Activated naive CD8-positive, alpha-beta T cell treated with anti-CD3 and anti-CD28 coated beads, Interleukin-2, amount 50 U/mL, for 24 hours (primary cell): ENCODE data around the gene TBC1D2.

ENCODE experiments used
- ATAC-seq: fragments of 150-1000 bp; cut with Tn5 transposase; one replicate; pipeline ENCODE4 v1.10.0; 2021
- DNase-seq: peaks from one replicate; pipeline ENCODE4 v3.0.0; 2021
- H3K27ac Mint-ChIP-seq: one replicate; pipeline ENCODE4 v1.8.0; 2021; ENCODE audit warnings: mild to moderate bottlenecking, mixed read lengths
- H3K27me3 Mint-ChIP-seq: one replicate; pipeline ENCODE4 v1.8.0; 2021; ENCODE audit warnings: mixed read lengths
- H3K36me3 Mint-ChIP-seq: one replicate; pipeline ENCODE4 v1.8.0; 2021; ENCODE audit warnings: low read depth, mixed read lengths
- H3K4me1 Mint-ChIP-seq: one replicate; pipeline ENCODE4 v1.8.0; 2021; ENCODE audit warnings: mixed read lengths
- H3K4me3 Mint-ChIP-seq: one replicate; pipeline ENCODE4 v1.8.0; 2021; ENCODE audit warnings: mild to moderate bottlenecking, moderate library complexity, mixed read lengths
- H3K9me3 Mint-ChIP-seq: one replicate; pipeline ENCODE4 v1.8.0; 2021; ENCODE audit warnings: mixed read lengths

Gene TBC1D2

DNA sequence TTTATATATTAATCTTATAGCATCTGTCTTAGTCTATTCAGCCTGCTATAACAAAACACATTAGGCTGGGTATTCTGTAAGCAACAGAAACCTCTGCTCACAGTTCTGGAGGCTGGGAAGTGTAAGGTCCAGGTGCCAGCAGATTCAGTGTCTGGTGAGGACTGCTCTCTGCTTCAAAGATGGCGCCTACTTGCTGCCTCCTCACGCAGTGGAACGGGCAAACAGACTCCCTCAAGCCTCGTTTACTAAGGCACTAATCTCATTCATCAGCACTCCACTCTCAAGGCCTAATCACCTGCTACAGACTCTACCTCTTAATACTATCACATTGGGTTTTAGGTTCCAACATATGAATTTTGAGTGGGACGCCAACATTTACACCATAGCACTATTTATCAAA lies 5.2 kb upstream of the TBC1D2 start:
- no peak overlapping the region for H3K4me3 Mint-ChIP-seq
- peaks cover 7% of the 10 kb centered on the region for H3K4me1 Mint-ChIP-seq
- H3K27me3 Mint-ChIP-seq = no peaks in the 10 kb centered on the region
- H3K27ac Mint-ChIP-seq = no peak overlapping the region
- DNase-seq (no peak), ATAC-seq (no peak)
- H3K36me3 Mint-ChIP-seq = no peaks in the 10 kb centered on the region
- no peaks in the 10 kb centered on the region for H3K9me3 Mint-ChIP-seq

DNA sequence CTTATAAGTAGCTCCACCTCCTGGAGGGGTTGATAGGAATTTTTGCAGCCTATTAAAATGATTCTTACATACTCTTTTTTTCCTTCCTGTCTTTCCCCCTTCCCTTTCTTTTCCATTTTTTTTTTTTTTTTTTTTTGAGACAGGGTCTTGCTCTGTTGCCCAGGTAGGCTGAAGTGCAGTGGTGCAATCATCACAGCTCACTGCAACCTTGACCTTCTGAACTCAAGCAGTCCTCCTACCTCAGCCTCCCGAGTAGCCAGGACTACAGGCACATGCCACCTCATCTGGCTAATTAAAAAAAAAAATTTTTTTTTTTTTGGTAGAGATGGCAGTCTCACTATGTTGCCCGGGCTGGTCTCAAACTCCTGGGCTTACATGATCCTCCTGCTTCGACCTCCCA lies 4.3 kb upstream of the TBC1D2 start:
- ATAC-seq (no peak), DNase-seq (no peak)
- no peak overlapping the region for H3K4me3 Mint-ChIP-seq
- H3K4me1 Mint-ChIP-seq = peaks cover 11% of the 10 kb centered on the region
- no peaks in the 10 kb centered on the region for H3K36me3 Mint-ChIP-seq
- no peaks in the 10 kb centered on the region for H3K27me3 Mint-ChIP-seq
- no peak overlapping the region for H3K27ac Mint-ChIP-seq
- H3K9me3 Mint-ChIP-seq = no peaks in the 10 kb centered on the region

DNA sequence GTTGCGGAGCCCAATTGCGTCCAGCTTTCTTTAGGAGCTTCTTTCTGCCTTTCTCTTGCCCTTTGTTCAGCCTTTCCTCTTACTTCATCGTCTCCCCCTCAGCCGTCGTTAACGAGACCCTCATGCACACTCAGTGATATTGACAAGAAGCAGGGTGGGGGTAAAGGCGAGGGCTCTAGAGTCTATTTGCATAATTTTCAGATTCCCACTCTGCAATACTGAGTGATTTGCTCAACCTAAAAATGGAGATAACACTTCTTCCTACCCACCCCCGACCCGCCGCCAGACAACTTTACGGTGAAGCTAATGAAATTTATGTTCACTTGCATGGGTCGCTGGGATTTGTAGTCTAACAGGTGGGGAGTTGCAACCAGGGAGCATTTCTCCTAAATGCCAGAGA lies 1.3 kb upstream of the TBC1D2 start:
- peak; percentile 12 for DNase-seq
- Mint-ChIP-seq H3K27me3 (no peaks in the 10 kb centered on the region), H3K27ac (peak overlapping the region; percentile 94), H3K36me3 (no peaks in the 10 kb centered on the region), H3K4me1 (peaks cover 19% of the 10 kb centered on the region), H3K9me3 (no peaks in the 10 kb centered on the region), H3K4me3 (peak overlapping the region; percentile 88)
- ATAC-seq = no peak

DNA sequence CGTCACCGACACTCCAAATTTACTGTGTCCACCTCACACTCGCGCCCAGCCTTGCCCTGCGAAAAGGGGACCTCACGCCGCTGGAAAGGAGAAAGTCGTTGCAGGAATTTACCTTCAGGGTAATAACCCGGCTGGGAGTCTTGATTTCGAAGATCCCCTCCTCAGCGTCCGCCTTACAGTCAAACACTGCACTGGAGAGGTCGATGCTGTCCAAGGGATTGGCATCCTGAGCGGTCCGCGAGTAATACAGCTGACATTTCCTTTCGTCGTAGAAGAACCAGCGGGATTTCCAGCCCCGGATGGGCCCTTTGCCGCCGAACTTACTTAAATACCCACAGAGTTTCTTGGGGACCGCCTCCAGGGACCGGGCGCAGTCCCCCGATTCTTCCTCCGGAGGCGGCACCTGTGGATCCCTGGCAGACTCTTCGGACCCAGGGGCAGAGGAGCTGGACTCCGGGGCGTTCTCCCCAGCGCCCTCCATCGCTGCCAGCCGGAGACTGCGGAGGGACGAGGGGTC lies 330 bp downstream of the TBC1D2 start:
- no peak for DNase-seq
- H3K4me3 Mint-ChIP-seq = peak overlapping the region; percentile 88
- H3K36me3 Mint-ChIP-seq = no peaks in the 10 kb centered on the region
- H3K4me1 Mint-ChIP-seq = peaks cover 19% of the 10 kb centered on the region
- H3K27ac Mint-ChIP-seq = no peak overlapping the region
- no peaks in the 10 kb centered on the region for H3K9me3 Mint-ChIP-seq
- ATAC-seq = peak; percentile 9
- H3K27me3 Mint-ChIP-seq = no peaks in the 10 kb centered on the region

DNA sequence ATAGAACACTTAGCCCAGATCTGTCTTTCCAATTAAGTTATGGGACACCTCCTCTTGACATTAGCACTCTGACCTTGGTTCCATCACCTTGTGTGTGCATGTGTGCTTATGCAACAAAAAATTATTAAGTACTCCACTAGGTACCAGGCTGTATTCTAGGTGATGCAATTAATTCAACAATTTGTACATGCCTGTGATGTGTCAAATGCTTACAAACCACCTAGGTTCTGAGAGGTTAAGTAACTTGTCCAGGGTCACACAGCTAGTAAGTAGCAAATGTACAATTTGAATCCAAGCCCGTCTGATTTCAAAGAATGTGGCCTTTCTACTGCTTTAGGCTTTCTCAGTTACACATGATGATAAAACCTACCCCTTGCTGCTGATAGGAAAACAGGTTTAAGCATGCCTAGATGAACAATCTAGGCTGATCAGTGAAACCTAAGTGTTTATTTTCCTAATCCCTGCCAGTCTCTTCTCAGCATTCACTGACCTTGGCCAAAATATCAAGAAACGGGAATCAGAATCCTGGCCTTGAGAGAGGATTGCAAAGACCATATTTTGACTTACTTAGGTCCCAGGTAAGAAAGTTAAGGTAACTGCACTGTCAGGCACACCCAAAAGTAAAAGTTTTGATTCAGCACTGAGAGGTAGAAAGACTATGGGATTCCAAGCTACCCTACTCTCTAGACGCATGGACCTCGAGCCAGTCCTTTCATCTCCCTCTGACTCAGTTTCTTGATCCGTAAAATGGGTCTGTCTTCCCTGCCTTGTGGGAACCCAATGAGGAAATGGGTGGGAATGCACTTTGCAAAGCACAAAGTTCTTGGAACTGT lies 1.0 kb downstream of the TBC1D2 start:
- Mint-ChIP-seq H3K27me3 (no peaks in the 10 kb centered on the region), H3K9me3 (no peaks in the 10 kb centered on the region), H3K4me3 (peak overlapping the region; percentile 88), H3K4me1 (peaks cover 19% of the 10 kb centered on the region), H3K36me3 (no peaks in the 10 kb centered on the region), H3K27ac (no peak overlapping the region)
- DNase-seq (no peak), ATAC-seq (no peak)

DNA sequence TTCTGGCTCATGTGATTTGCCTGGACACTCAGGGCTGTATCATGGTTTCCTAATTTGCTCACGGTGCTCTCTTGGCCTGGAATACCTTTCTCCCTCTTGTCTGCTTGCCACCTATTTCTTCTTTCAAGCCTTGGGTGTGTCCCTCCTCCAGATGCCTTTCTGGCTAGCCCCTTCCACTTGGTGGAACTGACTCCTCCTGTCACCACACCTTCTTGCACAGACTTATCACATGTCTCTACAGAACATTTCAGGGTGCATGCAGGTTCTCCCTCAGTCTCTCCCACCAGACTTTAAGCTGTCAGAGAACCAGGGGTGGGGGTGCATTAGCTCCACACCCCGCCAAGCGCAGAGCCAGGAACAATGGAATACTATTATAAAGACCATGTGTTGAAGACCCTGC lies 1.9 kb downstream of the TBC1D2 start:
- Mint-ChIP-seq H3K27me3 (no peaks in the 10 kb centered on the region), H3K4me3 (no peak overlapping the region), H3K4me1 (peaks cover 25% of the 10 kb centered on the region), H3K36me3 (no peaks in the 10 kb centered on the region), H3K9me3 (no peaks in the 10 kb centered on the region), H3K27ac (no peak overlapping the region)
- ATAC-seq (no peak), DNase-seq (no peak)

DNA sequence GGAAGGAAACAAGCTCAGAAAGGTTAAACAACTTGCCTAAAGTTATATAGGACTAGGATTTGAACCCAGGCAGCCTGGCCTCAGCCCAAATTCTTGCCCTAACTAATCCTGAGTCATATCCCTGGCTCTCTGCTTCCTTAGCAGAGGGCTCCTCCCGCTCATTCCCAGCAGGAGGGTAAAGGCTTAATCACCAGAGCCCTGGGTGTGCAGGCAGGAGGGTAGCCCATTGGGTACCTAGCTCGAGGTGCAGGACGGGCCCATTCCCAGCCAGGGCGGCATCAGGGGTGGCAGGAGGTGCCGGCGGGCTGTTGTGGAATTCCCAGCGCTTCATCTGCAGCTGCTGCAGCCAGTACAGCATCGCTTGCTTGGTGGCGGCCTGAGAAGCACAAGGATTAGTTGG lies 3.9 kb downstream of the TBC1D2 start:
- H3K36me3 Mint-ChIP-seq = no peaks in the 10 kb centered on the region
- ATAC-seq (no peak), DNase-seq (no peak)
- H3K4me1 Mint-ChIP-seq = peaks cover 20% of the 10 kb centered on the region
- no peak overlapping the region for H3K4me3 Mint-ChIP-seq
- H3K9me3 Mint-ChIP-seq = no peaks in the 10 kb centered on the region
- no peaks in the 10 kb centered on the region for H3K27me3 Mint-ChIP-seq
- H3K27ac Mint-ChIP-seq = no peak overlapping the region

DNA sequence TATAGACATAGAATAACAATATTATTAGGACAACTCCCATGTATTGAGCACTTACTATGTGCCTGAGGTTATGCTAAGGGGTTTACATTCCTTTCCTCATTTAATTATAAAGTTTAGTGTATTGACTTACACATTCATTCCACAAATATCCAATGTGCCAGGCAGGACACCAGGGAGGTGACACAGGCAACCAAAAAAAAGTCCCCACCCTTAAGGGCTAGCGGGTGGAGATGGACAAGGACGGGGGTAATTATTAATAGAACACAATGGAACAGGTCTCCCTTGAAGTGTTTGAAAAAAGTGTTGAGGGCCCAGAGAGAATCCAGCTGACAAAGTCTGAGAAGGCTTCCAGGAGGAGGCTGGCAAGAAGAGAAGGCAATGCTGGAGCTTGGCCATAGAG lies 5.7 kb downstream of the TBC1D2 start:
- H3K36me3 Mint-ChIP-seq = no peaks in the 10 kb centered on the region
- H3K9me3 Mint-ChIP-seq = no peaks in the 10 kb centered on the region
- DNase-seq = no peak
- H3K27me3 Mint-ChIP-seq = no peaks in the 10 kb centered on the region
- no peak overlapping the region for H3K4me3 Mint-ChIP-seq
- peaks cover 16% of the 10 kb centered on the region for H3K4me1 Mint-ChIP-seq
- no peak for ATAC-seq
- H3K27ac Mint-ChIP-seq = no peak overlapping the region

DNA sequence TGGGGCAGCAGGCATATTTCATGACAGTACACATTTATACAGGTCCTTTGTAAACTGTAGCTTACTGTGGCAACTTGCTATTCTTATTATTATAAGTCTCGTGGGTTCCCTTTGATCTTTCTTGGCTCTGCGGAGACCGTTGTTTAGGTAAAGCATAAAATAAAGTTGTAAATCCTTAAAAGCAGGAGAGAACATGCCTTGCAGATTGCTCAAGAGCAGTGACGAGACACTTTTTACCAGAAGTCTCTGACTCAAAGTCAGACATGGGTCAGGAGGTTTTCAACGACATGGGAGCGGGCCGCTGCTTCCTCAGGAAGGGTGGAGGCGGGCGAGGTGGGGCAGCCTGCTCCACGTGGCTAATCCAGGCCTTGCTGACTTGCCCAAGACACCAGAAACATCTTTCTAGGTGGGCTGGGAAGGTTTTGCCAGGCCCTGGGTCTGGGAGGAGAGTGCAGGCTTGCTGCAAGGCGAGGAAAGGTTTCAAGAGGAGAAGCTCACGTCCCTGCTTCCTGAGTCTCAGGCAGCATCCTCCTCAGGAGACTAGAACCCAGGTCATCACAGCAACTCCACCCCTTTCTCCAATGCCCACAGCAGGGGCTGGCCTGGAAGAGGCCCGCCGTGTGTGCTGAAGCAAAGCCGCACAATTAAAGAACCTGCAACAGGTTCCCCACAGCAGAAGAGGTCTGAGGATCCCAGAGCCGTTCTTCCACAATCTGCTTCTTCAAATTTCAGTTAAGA lies 6.5 kb downstream of the TBC1D2 start:
- no peaks in the 10 kb centered on the region for H3K27me3 Mint-ChIP-seq
- no peak overlapping the region for H3K4me3 Mint-ChIP-seq
- peaks cover 8% of the 10 kb centered on the region for H3K4me1 Mint-ChIP-seq
- H3K9me3 Mint-ChIP-seq = no peaks in the 10 kb centered on the region
- no peaks in the 10 kb centered on the region for H3K36me3 Mint-ChIP-seq
- no peak for DNase-seq
- ATAC-seq = no peak
- H3K27ac Mint-ChIP-seq = no peak overlapping the region

DNA sequence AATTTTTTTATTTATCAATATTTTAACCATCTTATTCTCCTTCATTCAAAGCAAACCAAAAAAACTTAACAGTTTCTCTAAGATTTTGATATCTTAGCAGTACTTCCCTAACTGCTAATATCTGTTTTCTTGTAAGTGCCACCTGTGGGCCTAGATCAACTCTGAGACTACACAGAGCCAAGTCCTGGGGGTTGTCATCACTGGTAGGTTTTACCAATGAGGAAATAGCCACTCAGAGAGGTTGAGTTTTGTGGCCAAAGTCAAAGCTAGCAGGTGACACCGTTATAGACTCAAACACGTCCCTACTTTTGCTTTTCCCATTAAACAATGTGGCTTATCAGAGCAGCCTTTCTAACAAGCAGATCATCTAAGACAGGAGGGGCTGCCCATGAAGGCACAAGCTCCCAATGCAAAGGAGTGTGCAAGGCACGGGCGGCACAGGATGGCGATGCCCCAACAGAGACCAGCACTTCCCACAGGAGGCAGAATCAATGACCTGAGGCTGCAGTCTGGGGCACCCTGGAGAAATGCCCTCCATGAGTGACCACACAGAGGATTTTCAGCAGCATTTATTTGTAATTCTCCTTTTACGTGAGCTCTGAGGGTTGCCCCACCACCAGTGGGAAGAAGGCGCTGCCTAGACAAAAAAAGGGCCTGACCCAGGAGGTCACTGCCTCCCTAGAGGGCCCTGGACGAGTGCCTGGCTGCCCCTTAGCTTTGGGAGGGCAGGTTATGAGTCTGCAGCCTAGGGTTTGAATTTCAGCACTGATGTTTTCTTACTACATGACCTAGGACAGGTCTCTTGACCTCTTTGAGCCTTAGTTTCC lies 7.4 kb downstream of the TBC1D2 start:
- no peaks in the 10 kb centered on the region for H3K9me3 Mint-ChIP-seq
- peaks cover 8% of the 10 kb centered on the region for H3K4me1 Mint-ChIP-seq
- H3K36me3 Mint-ChIP-seq = no peaks in the 10 kb centered on the region
- ATAC-seq (no peak), DNase-seq (no peak)
- no peak overlapping the region for H3K4me3 Mint-ChIP-seq
- no peak overlapping the region for H3K27ac Mint-ChIP-seq
- no peaks in the 10 kb centered on the region for H3K27me3 Mint-ChIP-seq

DNA sequence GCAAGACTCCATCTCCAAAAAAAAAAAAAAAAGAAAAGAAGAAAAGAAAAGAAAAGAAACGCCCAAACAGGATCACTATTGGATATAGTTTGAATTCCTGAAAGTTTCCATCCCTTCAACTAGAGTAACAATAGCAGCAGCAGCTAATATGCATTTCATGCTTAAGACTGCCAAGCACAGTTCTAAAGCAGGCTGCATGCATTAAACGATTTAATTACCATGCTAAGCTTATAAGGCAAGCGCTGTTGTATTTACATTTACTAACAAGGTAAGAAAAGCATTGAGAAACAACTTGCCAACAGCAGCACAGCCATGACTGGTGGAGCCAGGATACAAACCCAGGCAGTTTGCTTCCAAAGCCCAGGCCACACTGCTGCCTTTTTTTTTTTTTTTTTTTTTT lies 13.0 kb downstream of the TBC1D2 start:
- H3K9me3 Mint-ChIP-seq = no peaks in the 10 kb centered on the region
- no peaks in the 10 kb centered on the region for H3K4me1 Mint-ChIP-seq
- no peaks in the 10 kb centered on the region for H3K36me3 Mint-ChIP-seq
- H3K4me3 Mint-ChIP-seq = no peak overlapping the region
- H3K27me3 Mint-ChIP-seq = no peaks in the 10 kb centered on the region
- no peak overlapping the region for H3K27ac Mint-ChIP-seq
- DNase-seq = no peak
- no peak for ATAC-seq

DNA sequence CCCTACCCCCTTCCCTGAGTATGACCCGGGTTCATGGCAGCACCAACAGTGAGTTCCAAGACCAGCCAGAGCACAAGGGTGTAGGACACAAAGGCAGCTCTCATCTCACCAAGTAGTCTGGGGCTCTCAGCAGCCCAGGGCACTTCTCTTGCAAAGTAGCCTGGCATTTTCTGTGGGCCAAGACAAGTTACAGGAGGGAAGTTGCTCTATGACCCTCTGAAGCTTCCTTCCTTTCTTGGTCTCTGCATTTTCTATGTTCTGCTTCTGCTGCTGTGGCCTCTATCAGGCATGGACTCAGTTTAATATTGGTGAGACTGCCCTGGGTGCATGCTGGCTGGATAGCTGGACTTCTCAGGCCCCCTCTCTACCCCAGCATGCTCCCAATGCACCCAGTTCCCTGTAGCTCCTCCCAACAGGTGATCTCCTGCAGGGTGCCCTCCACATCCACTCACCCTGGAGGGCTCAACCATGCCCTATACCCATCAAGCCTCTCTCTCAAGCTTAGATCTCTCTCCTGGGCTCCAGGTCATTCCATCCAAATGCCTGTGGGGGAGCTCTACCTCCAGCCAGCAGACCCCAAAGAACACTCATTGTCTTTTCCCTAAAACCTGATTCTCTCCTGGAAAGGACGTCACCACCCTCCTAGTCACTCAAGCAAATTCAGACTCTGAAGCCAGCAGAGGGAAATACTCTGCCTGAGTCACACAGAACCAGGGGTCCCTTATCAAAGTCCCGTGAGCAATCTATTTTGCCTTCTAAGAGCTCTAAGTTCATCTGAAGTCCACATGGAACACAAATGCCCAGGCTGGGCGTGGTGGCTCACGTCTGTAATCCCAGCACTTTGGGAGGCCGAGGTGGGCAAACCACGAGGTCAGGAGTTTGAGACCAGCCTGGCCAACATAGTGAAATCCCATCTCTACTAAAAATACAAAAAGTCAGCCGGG lies 13.8 kb downstream of the TBC1D2 start:
- no peak overlapping the region for H3K27ac Mint-ChIP-seq
- ATAC-seq = no peak
- no peaks in the 10 kb centered on the region for H3K9me3 Mint-ChIP-seq
- H3K36me3 Mint-ChIP-seq = no peaks in the 10 kb centered on the region
- H3K4me1 Mint-ChIP-seq = no peaks in the 10 kb centered on the region
- DNase-seq = no peak
- no peak overlapping the region for H3K4me3 Mint-ChIP-seq
- no peaks in the 10 kb centered on the region for H3K27me3 Mint-ChIP-seq

DNA sequence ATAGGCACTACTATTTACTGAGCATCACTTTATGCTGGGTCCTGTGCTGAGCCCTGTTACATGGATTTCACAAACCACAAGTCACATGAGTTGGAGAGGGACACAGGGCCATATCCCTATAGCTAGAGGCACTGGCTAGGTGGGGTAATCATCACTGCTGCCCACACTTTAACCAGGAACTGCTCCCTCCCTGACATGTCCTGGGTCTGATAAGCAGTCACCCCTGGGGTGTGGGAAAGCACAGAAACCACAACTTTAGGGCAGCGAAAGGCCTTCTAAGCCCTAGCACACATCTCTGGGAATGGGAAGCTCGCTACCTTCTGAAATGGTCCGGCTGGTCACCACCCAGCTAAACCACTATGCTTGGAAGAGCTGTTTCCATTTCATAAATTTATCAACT lies 15.0 kb downstream of the TBC1D2 start:
- no peaks in the 10 kb centered on the region for H3K4me1 Mint-ChIP-seq
- DNase-seq (no peak), ATAC-seq (no peak)
- no peak overlapping the region for H3K4me3 Mint-ChIP-seq
- H3K36me3 Mint-ChIP-seq = no peaks in the 10 kb centered on the region
- H3K9me3 Mint-ChIP-seq = no peaks in the 10 kb centered on the region
- H3K27me3 Mint-ChIP-seq = no peaks in the 10 kb centered on the region
- no peak overlapping the region for H3K27ac Mint-ChIP-seq
